Right lobe of liver (tissue), 6 donors: ENCODE data around the gene NR6A1. TPM values are rescaled to one million over a fixed set of nuclear protein-coding genes. Genes with fewer than 3 reads are reported as not detected.

ENCODE experiments used
- ATAC-seq, 4 donors: fragments of 200-7000 bp; cut with Tn5 transposase; one replicate each; pipeline ENCODE4 v1.9.1; 2020; ENCODE audit warnings: mild to moderate bottlenecking in 4 of 4, moderate library complexity in 4 of 4
- DNase-seq, 3 donors: peaks; one replicate each; pipeline ENCODE4 v3.0.0-alpha.2; 2020
- H3K27ac ChIP-seq, 3 donors: fragments of 200-600 bp; one replicate each; pipeline ENCODE4 v1.8.0; 2022
- H3K27me3 ChIP-seq, 2 donors: fragments of 200-600 bp; one replicate each; pipeline ENCODE4 v1.8.0; 2022
- H3K36me3 ChIP-seq, 4 donors: fragments of 200-600 bp; sonication (generic) in 1 of 4; one replicate each; pipeline versions ENCODE4 v1.5.1 to v1.8.0; 2017 to 2022; ENCODE audit warnings: control low read depth in 1 of 4
- H3K4me1 ChIP-seq, 4 donors: fragments of 200-600 bp; sonication (generic) in 1 of 4; one replicate each; pipeline versions ENCODE4 v1.5.1 to v1.8.0; 2017 to 2022; ENCODE audit warnings: control low read depth in 1 of 4
- H3K4me3 ChIP-seq, 3 donors: fragments of 200-600 bp; one replicate each; pipeline ENCODE4 v1.8.0; 2022
- H3K9me3 ChIP-seq, 4 donors: fragments of 200-600 bp; sonication (generic) in 1 of 4; one replicate each; pipeline versions ENCODE4 v1.5.1 to v1.8.0; 2017 to 2022; ENCODE audit warnings: control low read depth in 1 of 4
- CTCF ChIP-seq, 4 donors: fragments of 200-600 bp in 3 of 4; fragments of 450-650 bp in 1 of 4; IDR thresholded peaks; one replicate each; pipeline versions ENCODE4 v1.5.1 to v1.8.0; 2016 to 2022; ENCODE audit warnings: antibody characterized with exemption in 4 of 4, mild to moderate bottlenecking in 2 of 4
- POLR2A ChIP-seq: fragments of 450-650 bp; IDR thresholded peaks from one replicate; pipeline ENCODE4 v1.6.1; 2017; ENCODE audit warnings: antibody characterized with exemption, mild to moderate bottlenecking
- WGBS: methylation state at CpG from one replicate; pipeline ENCODE4 v1.1.6; 2018; ENCODE audit warnings: low coverage, low lambda C conversion rate; ENCODE audit not compliant: insufficient coverage; ENCODE audit errors: missing lambda C conversion rate; 5-methylcytosine and 5-hydroxymethylcytosine counted together
- intact Hi-C, 2 donors: fragments of 100-400 bp; cut with DNase I; formaldehyde crosslinking; loops; one replicate each; pipeline versions ENCODE4 v1.11.2 to v1.14.1; 2022
- total RNA-seq, 6 experiments: library from RNA; depleted of rRNA in 2 of 6; stranded (reverse); fragments of >200 nt in 2 of 6; fragmentation: NEBNext Ultra II Directional in 3 of 6; extraction: Animal tissue kit (Norgen Biotek cat#: 25700) in 3 of 6; gene quantifications; one replicate each; pipeline versions ENCODE4 v1.1.0 to v1.2.4, GENCODE V29; 2016 to 2023
- donor health status: DM: no; HTN: yes; CAD: no.
- donor health status: DM: no; HTN: no; CAD: no.
- donor health status: DM: no; HTN: no; CAD: no.
- donor health status: DM: no; HTN: yes; CAD: no.
- donor health status: DM: no; HTN: yes; CAD: no.

NR6A1 gene
- total RNA-seq, 6 experiments from 2014 or later, result 1.3 to 3.6 (median 1.9) TPM

- WGBS, result 82% methylated on average over 4 of the region's 5 CpGs
- intact Hi-C loops, result no loop called here
- TF ChIP-seq CTCF (IDR thresholded peaks at IDR 0.05) (no peak), POLR2A (no peak)
- no peak for DNase-seq
- H3K4me3 ChIP-seq, result no peak overlapping the region
- H3K27me3 ChIP-seq, result no peaks in the 10 kb centered on the region
- no peaks in the 10 kb centered on the region for H3K36me3 ChIP-seq
- no peak overlapping the region for H3K27ac ChIP-seq
- no peaks in the 10 kb centered on the region for H3K4me1 ChIP-seq
- H3K9me3 ChIP-seq, result no peaks in the 10 kb centered on the region
- no peak for ATAC-seq
Measured at GRCh38 chr9:124584631-124585030, 186.5 kb downstream of the NR6A1 start.

- Histone ChIP-seq H3K27ac (no peak overlapping the region), H3K4me1 (no peaks in the 10 kb centered on the region), H3K27me3 (no peaks in the 10 kb centered on the region), H3K9me3 (no peaks in the 10 kb centered on the region), H3K4me3 (no peak overlapping the region), H3K36me3 (no peaks in the 10 kb centered on the region)
- DNase-seq (no peak), ATAC-seq (no peak)
- TF ChIP-seq POLR2A, result no peak
- no peak for TF ChIP-seq CTCF (IDR thresholded peaks at IDR 0.05)
- intact Hi-C loops, result no loop called here
- 57% methylated on average over 1 of the region's 1 CpG for WGBS
Measured at GRCh38 chr9:124583134-124583533, 188.0 kb downstream of the NR6A1 start.

GRCh38 chr9:124580186-124580585 is 190.9 kb downstream of the NR6A1 start:
- ATAC-seq (no peak), DNase-seq (no peak)
- intact Hi-C loops, result no loop called here
- Histone ChIP-seq H3K4me3 (no peak overlapping the region), H3K9me3 (no peaks in the 10 kb centered on the region), H3K27ac (no peak overlapping the region), H3K27me3 (no peaks in the 10 kb centered on the region), H3K36me3 (no peaks in the 10 kb centered on the region), H3K4me1 (no peaks in the 10 kb centered on the region)
- 67% methylated on average over 1 of the region's 1 CpG for WGBS
- no peak for TF ChIP-seq POLR2A
- no peak for TF ChIP-seq CTCF (IDR thresholded peaks at IDR 0.05)

GRCh38 chr9:124576751-124577150 is 194.4 kb downstream of the NR6A1 start:
- TF ChIP-seq CTCF (IDR thresholded peaks at IDR 0.05), result no peak
- no peak for TF ChIP-seq POLR2A
- DNase-seq (no peak), ATAC-seq (no peak)
- no peak overlapping the region for H3K4me3 ChIP-seq
- no peaks in the 10 kb centered on the region for H3K9me3 ChIP-seq
- H3K4me1 ChIP-seq, result no peaks in the 10 kb centered on the region
- WGBS, result 83% methylated on average over 5 of the region's 6 CpGs
- no peak overlapping the region for H3K27ac ChIP-seq
- H3K36me3 ChIP-seq, result no peaks in the 10 kb centered on the region
- no peaks in the 10 kb centered on the region for H3K27me3 ChIP-seq
- intact Hi-C loops, result no loop called here
